Lung (tissue), 12 donors: ENCODE measurements around the gene ARID5B. TPM values are rescaled to one million over a fixed set of nuclear protein-coding genes. Genes with fewer than 3 reads are reported as not detected.
"Not testable (repeated sequence)": the region's sequence is repeated elsewhere in the genome, so short reads cannot be mapped to it uniquely, and the experiment has no call there.

ENCODE experiments used
- ATAC-seq: fragments of 200-7000 bp; cut with Tn5 transposase; one replicate; pipeline ENCODE4 v1.9.1; 2020; ENCODE audit warnings: moderate number of reproducible peaks; ENCODE audit not compliant: insufficient read depth, low FRiP score
- DNase-seq, 3 donors: peaks; one replicate each; pipeline ENCODE4 v3.0.0-alpha.2; 2013 to 2017
- H3K27ac ChIP-seq, 2 donors: one replicate each; pipeline ENCODE4 v1.5.1; 2013; ENCODE audit warnings: mild to moderate bottlenecking in 2 of 2, moderate library complexity in 2 of 2, control low read depth in 1 of 2, inconsistent platforms in 1 of 2, low read depth in 1 of 2, low read length in 1 of 2
- H3K27me3 ChIP-seq, 3 donors: one replicate each; pipeline ENCODE4 v1.5.1; 2013; ENCODE audit warnings: low read length in 2 of 3; ENCODE audit not compliant: control insufficient read depth in 3 of 3, insufficient read depth in 3 of 3
- H3K36me3 ChIP-seq, 4 donors: one replicate each; pipeline ENCODE4 v1.5.1; 2013; ENCODE audit warnings: low read length in 4 of 4, mild to moderate bottlenecking in 1 of 4, moderate library complexity in 1 of 4; ENCODE audit not compliant: control insufficient read depth in 4 of 4, insufficient read depth in 4 of 4
- H3K4me1 ChIP-seq, 5 donors: one replicate each; pipeline ENCODE4 v1.5.1; 2013; ENCODE audit warnings: low read length in 5 of 5, mild to moderate bottlenecking in 2 of 5, moderate library complexity in 1 of 5; ENCODE audit not compliant: control insufficient read depth in 5 of 5, insufficient read depth in 5 of 5
- H3K4me3 ChIP-seq: one replicate; pipeline ENCODE4 v1.5.1; 2013; ENCODE audit warnings: mild to moderate bottlenecking, control low read depth, moderate library complexity
- H3K9ac ChIP-seq, 2 donors: one replicate each; pipeline ENCODE4 v1.5.1; 2013; ENCODE audit warnings: low read length in 2 of 2, control low read depth in 1 of 2; ENCODE audit not compliant: insufficient read depth in 1 of 2
- H3K9me3 ChIP-seq, 4 donors: one replicate each; pipeline ENCODE4 v1.5.1; 2013; ENCODE audit warnings: low read length in 3 of 4, mild to moderate bottlenecking in 1 of 4, moderate library complexity in 1 of 4; ENCODE audit not compliant: control insufficient read depth in 4 of 4, insufficient read depth in 3 of 4
- CTCF ChIP-seq: IDR thresholded peaks from 2 replicates; pipeline ENCODE4 v1.5.1; 2012; ENCODE audit warnings: mild to moderate bottlenecking; ENCODE audit errors: control extremely low read depth, extremely low read depth
- WGBS, 2 donors: extraction: QIAGEN DNeasy Blood & Tissue Kit; methylation state at CpG; one replicate each; pipeline ENCODE4 v1.1.7; 2013; 5-methylcytosine and 5-hydroxymethylcytosine counted together
- polyA plus RNA-seq, 2 donors: library from polyadenylated mRNA; stranded (reverse); fragments of 200-250 nt; gene quantifications; one replicate each; pipeline ENCODE4 v1.2.1, GENCODE V29; 2013
- total RNA-seq, 2 donors: library from RNA; depleted of rRNA in 1 of 2; stranded (reverse); fragments of >200 nt in 1 of 2; gene quantifications; one replicate each; pipeline ENCODE4 v1.2.1, GENCODE V29; 2014 to 2021
- donor health status: control.
- donor health status: control.
- donor health status: Bipolar disorder and iron deficiency.
- donor health status: healthy.
- donor health status: DM: yes; HTN: yes; CAD: no.

The ARID5B gene
- total and polyA plus RNA-seq, 4 donors = 7.8 to 95.3 (median 22.0) TPM

- Histone ChIP-seq H3K27ac (no peak overlapping the region), H3K27me3 (no peaks in the 10 kb centered on the region), H3K9ac (no peak overlapping the region), H3K9me3 (no peaks in the 10 kb centered on the region), H3K4me1 (peaks cover 0 to 9% (median 2%) of the 10 kb centered on the region in 5 donors), H3K4me3 (no peak overlapping the region), H3K36me3 (no peaks in the 10 kb centered on the region)
- no peak for DNase-seq
- ATAC-seq = no peak
- TF ChIP-seq CTCF = no peak
- 77 to 87% methylated on average over 4 of the region's 4 CpGs for WGBS, 2 donors
Measured at GRCh38 chr10:62025901-62026879, 124.7 kb downstream of the ARID5B start.

- no peak for TF ChIP-seq CTCF
- no peak for ATAC-seq
- Histone ChIP-seq H3K27ac (peak overlapping the region in 1 of 2 donors; percentile 47), H3K36me3 (no peaks in the 10 kb centered on the region), H3K9ac (no peak overlapping the region), H3K9me3 (no peaks in the 10 kb centered on the region), H3K4me1 (peaks cover 0 to 9% (median 0%) of the 10 kb centered on the region in 5 donors), H3K4me3 (no peak overlapping the region), H3K27me3 (no peaks in the 10 kb centered on the region)
- DNase-seq = no peak
- 80 to 83% methylated on average over 5 of the region's 5 CpGs for WGBS, 2 donors
Measured at GRCh38 chr10:62027841-62028501, 126.5 kb downstream of the ARID5B start.

GRCh38 chr10:62028502-62028842 is 127.0 kb downstream of the ARID5B start:
- not testable (repeated sequence) for H3K36me3 ChIP-seq, H3K4me1 ChIP-seq, H3K27me3 ChIP-seq, ATAC-seq, H3K9ac ChIP-seq, H3K9me3 ChIP-seq, H3K4me3 ChIP-seq, DNase-seq
- 87 to 88% methylated on average over 5 of the region's 5 CpGs for WGBS, 2 donors
- H3K27ac ChIP-seq = peak overlapping the region in 1 of 2 donors; percentile 47

- no peak overlapping the region for H3K27ac ChIP-seq
- 96 to 98% methylated on average over 2 of the region's 2 CpGs for WGBS, 2 donors
Measured at GRCh38 chr10:62029401-62029800, 127.9 kb downstream of the ARID5B start.

More at GRCh38 chr10:62029401-62029800, 127.9 kb downstream of the ARID5B start:
- Histone ChIP-seq H3K9me3 (no peaks in the 10 kb centered on the region), H3K36me3 (no peaks in the 10 kb centered on the region), H3K4me3 (no peak overlapping the region), H3K9ac (no peak overlapping the region), H3K27me3 (no peaks in the 10 kb centered on the region), H3K4me1 (peaks cover 0 to 13% (median 2%) of the 10 kb centered on the region in 5 donors)
- ATAC-seq (no peak), DNase-seq (no peak)
- no peak for TF ChIP-seq CTCF
